PC-3 (cell line): ENCODE measurements around the gene SYT13. TPM values are rescaled to one million over a fixed set of nuclear protein-coding genes. Genes with fewer than 3 reads are reported as not detected.

ENCODE experiments used
- ATAC-seq: fragments of 200-7000 bp; cut with Tn5 transposase; 2 replicates; pipeline ENCODE4 v1.9.1; 2020; ENCODE audit warnings: mild to moderate bottlenecking, moderate library complexity
- BruUV-seq: library from RNA; stranded (reverse); fragments of 400-500 nt; replicated peaks from 2 replicates; lab custom pipeline; 2021; lab: Mats Ljungman, UMichigan
- CTCF ChIA-PET: fragments of 300-600 bp; sonication (Branson Sonifier 250); formaldehyde crosslinking; loops from one replicate; lab custom pipeline; 2022; ENCODE audit warnings: antibody characterized with exemption; lab: Charles Lee
- POLR2A ChIA-PET: fragments of 300-600 bp; sonication (Branson Sonifier 250); formaldehyde crosslinking; loops from one replicate; lab custom pipeline; 2022; ENCODE audit warnings: antibody characterized with exemption; ENCODE audit not compliant: unreplicated experiment; lab: Charles Lee
- DNase-seq: peaks from one replicate; pipeline ENCODE4 v3.0.0-alpha.2; 2015
- H2AFZ ChIP-seq: fragments of 300-600 bp; sonication (generic); 2 replicates; pipeline ENCODE4 v1.6.0; 2016; ENCODE audit warnings: antibody characterized with exemption, low read length
- H3F3A ChIP-seq: fragments of 300-600 bp; sonication (generic); one replicate; pipeline ENCODE4 v1.6.0; 2017; ENCODE audit warnings: antibody characterized with exemption, low read length, control low read depth, mild to moderate bottlenecking; ENCODE audit not compliant: unreplicated experiment
- H3K27ac ChIP-seq: fragments of 300-600 bp; sonication (generic); 2 replicates; pipeline ENCODE4 v1.5.1; 2016; ENCODE audit warnings: mild to moderate bottlenecking, low read length
- H3K27me3 ChIP-seq: fragments of 300-600 bp; sonication (generic); 2 replicates; pipeline ENCODE4 v1.6.1; 2016; ENCODE audit warnings: low read length, mixed read lengths
- H3K36me3 ChIP-seq: fragments of 300-600 bp; sonication (generic); 2 replicates; pipeline ENCODE4 v1.6.1; 2016; ENCODE audit warnings: low read depth, mixed run types, low read length, mixed read lengths
- H3K4me1 ChIP-seq: fragments of 300-600 bp; sonication (generic); 2 replicates; pipeline ENCODE4 v1.5.1; 2016; ENCODE audit warnings: low read length; ENCODE audit not compliant: insufficient read depth
- H3K4me2 ChIP-seq: fragments of 300-600 bp; sonication (generic); 2 replicates; pipeline ENCODE4 v1.6.0; 2016; ENCODE audit warnings: low read length
- H3K4me3 ChIP-seq: fragments of 300-600 bp; sonication (generic); 2 replicates; pipeline ENCODE4 v1.5.1; 2016; ENCODE audit warnings: mild to moderate bottlenecking, low read length, mixed read lengths
- H3K79me2 ChIP-seq: fragments of 300-600 bp; sonication (generic); 2 replicates; pipeline ENCODE4 v1.6.1; 2017; ENCODE audit warnings: low read length, mixed read lengths
- H3K9ac ChIP-seq: fragments of 300-600 bp; sonication (generic); 2 replicates; pipeline ENCODE4 v1.6.0; 2016; ENCODE audit warnings: mild to moderate bottlenecking, low read length
- H3K9me2 ChIP-seq: fragments of 300-600 bp; sonication (generic); replicated peaks from 2 replicates; pipeline ENCODE4 v1.6.1; 2016; ENCODE audit warnings: mixed run types, low read length, mixed read lengths
- H3K9me3 ChIP-seq: fragments of 300-600 bp; sonication (generic); 2 replicates; pipeline ENCODE4 v1.6.1; 2016; ENCODE audit warnings: low read length, mixed read lengths
- H4K20me1 ChIP-seq: fragments of 300-600 bp; sonication (generic); 2 replicates; pipeline ENCODE4 v1.6.1; 2016; ENCODE audit warnings: low read length, mixed read lengths
- EZH2 ChIP-seq: fragments of 300-600 bp; sonication (generic); IDR thresholded peaks from one replicate; pipeline ENCODE4 v1.6.1; 2017; ENCODE audit warnings: antibody characterized with exemption, mild to moderate bottlenecking, low read length; ENCODE audit not compliant: unreplicated experiment
- EZH2phosphoT487 ChIP-seq: fragments of 300-600 bp; sonication (generic); IDR thresholded peaks from 2 replicates; pipeline ENCODE4 v1.6.1; 2018; ENCODE audit warnings: mild to moderate bottlenecking, antibody characterized with exemption, low read length, borderline replicate concordance
- intact Hi-C: fragments of 100-400 bp; cut with micrococcal nuclease; formaldehyde crosslinking; loops from 2 replicates; pipeline ENCODE4 v1.9.0; 2023
- total RNA-seq: library from RNA; depleted of rRNA; stranded (reverse); fragments of >200 nt; gene quantifications from 2 replicates; pipeline ENCODE4 v1.2.3, GENCODE V29; 2014
- TF ChIP-seq, protein P1 (sequence below): fragments of 300-600 bp; sonication (generic); conservative IDR thresholded peaks from 2 replicates; pipeline ENCODE4 v1.5.1; 2017; ENCODE audit warnings: antibody characterized with exemption, low read depth, mild to moderate bottlenecking, low read length

SYT13 gene
- total RNA-seq, 1 experiment from 2014 or later, result not detected

DNA sequence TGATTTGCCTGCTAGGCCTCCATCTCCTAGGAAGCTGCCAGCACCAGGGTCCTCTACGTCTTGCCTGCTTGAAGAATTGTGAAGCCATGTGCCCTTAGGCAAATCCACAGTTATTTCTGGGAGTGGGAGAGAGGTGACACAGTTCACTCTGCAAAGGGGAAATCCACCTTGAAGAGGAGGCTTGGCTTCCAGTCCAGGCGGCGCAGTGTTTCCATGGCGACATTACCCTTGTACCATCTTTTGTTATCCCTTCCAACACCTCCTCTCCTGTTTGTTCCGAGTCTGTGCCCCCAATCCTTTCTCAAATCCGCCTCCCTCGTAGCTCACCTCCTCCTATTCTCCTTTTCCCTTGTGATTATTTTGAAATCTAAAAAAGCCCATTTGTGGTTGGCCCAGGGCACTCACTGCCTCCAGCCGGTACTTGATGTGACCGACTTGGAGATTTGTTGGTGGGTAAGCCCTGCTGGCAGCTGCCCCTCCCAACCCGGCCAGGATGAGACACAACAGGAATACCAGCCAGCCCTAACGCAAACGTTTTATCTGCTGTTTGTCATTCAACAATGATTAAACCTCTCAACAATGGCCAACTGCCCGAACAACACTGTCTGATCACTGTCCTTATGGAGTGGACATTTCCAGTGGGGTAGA lies 18.4 kb downstream of the SYT13 start:
- POLR2A ChIA-PET, result no interaction called here
- H3K9me3 ChIP-seq, result no peaks in the 10 kb centered on the region
- no peaks in the 10 kb centered on the region for H4K20me1 ChIP-seq
- no peak overlapping the region for H2AFZ ChIP-seq
- intact Hi-C loops, result no loop called here
- H3K9ac ChIP-seq, result no peak overlapping the region
- H3K4me2 ChIP-seq, result no peak overlapping the region
- CTCF ChIA-PET, result no interaction called here
- H3K79me2 ChIP-seq, result no peaks in the 10 kb centered on the region
- H3K27ac ChIP-seq, result no peak overlapping the region
- H3K36me3 ChIP-seq, result no peaks in the 10 kb centered on the region
- no peak for ATAC-seq
- no peaks in the 10 kb centered on the region for H3K9me2 ChIP-seq
- no peak overlapping the region for H3K4me3 ChIP-seq
- BruUV-seq, result no TSS peak
- TF ChIP-seq, protein P1, sequence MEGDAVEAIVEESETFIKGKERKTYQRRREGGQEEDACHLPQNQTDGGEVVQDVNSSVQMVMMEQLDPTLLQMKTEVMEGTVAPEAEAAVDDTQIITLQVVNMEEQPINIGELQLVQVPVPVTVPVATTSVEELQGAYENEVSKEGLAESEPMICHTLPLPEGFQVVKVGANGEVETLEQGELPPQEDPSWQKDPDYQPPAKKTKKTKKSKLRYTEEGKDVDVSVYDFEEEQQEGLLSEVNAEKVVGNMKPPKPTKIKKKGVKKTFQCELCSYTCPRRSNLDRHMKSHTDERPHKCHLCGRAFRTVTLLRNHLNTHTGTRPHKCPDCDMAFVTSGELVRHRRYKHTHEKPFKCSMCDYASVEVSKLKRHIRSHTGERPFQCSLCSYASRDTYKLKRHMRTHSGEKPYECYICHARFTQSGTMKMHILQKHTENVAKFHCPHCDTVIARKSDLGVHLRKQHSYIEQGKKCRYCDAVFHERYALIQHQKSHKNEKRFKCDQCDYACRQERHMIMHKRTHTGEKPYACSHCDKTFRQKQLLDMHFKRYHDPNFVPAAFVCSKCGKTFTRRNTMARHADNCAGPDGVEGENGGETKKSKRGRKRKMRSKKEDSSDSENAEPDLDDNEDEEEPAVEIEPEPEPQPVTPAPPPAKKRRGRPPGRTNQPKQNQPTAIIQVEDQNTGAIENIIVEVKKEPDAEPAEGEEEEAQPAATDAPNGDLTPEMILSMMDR, result no peak
- no peak for TF ChIP-seq EZH2
- TF ChIP-seq EZH2phosphoT487, result no peak
- peaks cover 17% of the 10 kb centered on the region for H3K4me1 ChIP-seq
- DNase-seq, result peak; percentile 23
- 0 out of 2 replicates have a peak, but pooled peaks cover 6% of the 10 kb centered on the region for H3K27me3 ChIP-seq
- H3F3A ChIP-seq, result no peaks in the 10 kb centered on the region

DNA sequence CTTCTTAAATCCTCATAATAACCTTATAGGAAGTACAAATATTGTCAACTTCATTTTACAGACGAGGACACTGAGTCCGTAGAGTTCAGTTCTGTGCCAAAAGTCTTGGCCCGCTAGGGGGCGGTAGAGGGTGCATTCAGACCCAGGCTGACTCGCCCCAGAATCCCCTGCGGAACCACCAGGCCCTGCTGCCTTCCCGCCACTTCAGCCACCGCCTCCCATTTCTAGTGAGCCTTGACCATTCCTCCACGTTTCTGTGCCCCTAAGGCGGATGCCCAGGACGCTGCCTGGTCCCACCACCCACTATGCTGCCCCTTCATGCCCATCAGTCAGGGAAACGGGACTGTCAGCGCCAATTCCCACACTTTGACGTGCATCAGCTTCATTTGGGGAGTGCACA lies 19.1 kb downstream of the SYT13 start:
- no peak for ATAC-seq
- H3K9me2 ChIP-seq, result no peaks in the 10 kb centered on the region
- H3F3A ChIP-seq, result no peaks in the 10 kb centered on the region
- ChIA-PET POLR2A (no interaction called here), CTCF (no interaction called here)
- H2AFZ ChIP-seq, result no peak overlapping the region
- intact Hi-C loops, result no loop called here
- no peaks in the 10 kb centered on the region for H3K36me3 ChIP-seq
- H4K20me1 ChIP-seq, result no peaks in the 10 kb centered on the region
- no peaks in the 10 kb centered on the region for H3K79me2 ChIP-seq
- no peak overlapping the region for H3K27ac ChIP-seq
- DNase-seq, result no peak
- no peak overlapping the region for H3K4me2 ChIP-seq
- peaks cover 13% of the 10 kb centered on the region for H3K4me1 ChIP-seq
- no TSS peak for BruUV-seq
- TF ChIP-seq, protein P1, result peak; percentile 55
- no peak for TF ChIP-seq EZH2
- no peak for TF ChIP-seq EZH2phosphoT487
- 0 out of 2 replicates have a peak, but pooled peaks cover 6% of the 10 kb centered on the region for H3K27me3 ChIP-seq
- no peak overlapping the region for H3K9ac ChIP-seq
- no peaks in the 10 kb centered on the region for H3K9me3 ChIP-seq
- no peak overlapping the region for H3K4me3 ChIP-seq

DNA sequence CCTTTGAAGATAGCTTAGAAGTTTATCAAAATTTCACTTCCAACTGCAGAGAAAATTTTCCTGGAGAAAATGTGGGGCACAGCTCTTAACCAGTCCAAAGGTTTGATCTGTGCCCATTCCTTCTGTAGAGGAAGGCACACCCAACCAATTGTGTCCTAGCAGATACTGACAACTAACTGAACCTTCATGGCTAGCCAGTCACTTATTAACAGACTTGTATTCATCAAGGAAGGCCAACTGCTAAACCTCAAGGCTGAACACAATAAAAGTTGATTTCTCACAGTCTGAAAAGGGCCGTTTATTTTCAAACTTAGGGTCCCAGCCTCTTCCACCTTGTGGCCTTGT lies 19.5 kb downstream of the SYT13 start:
- ChIA-PET POLR2A (no interaction called here), CTCF (no interaction called here)
- 0 out of 2 replicates have a peak, but pooled peaks cover 6% of the 10 kb centered on the region for H3K27me3 ChIP-seq
- no peaks in the 10 kb centered on the region for H3K9me3 ChIP-seq
- H3F3A ChIP-seq, result no peaks in the 10 kb centered on the region
- no peak overlapping the region for H2AFZ ChIP-seq
- no peaks in the 10 kb centered on the region for H4K20me1 ChIP-seq
- peaks cover 13% of the 10 kb centered on the region for H3K4me1 ChIP-seq
- H3K9ac ChIP-seq, result no peak overlapping the region
- no peak for ATAC-seq
- H3K4me2 ChIP-seq, result no peak overlapping the region
- H3K36me3 ChIP-seq, result no peaks in the 10 kb centered on the region
- TF ChIP-seq EZH2 (no peak), EZH2phosphoT487 (no peak)
- TF ChIP-seq, protein P1, result no peak
- no TSS peak for BruUV-seq
- intact Hi-C loops, result no loop called here
- no peaks in the 10 kb centered on the region for H3K9me2 ChIP-seq
- H3K79me2 ChIP-seq, result no peaks in the 10 kb centered on the region
- no peak overlapping the region for H3K4me3 ChIP-seq
- no peak for DNase-seq
- H3K27ac ChIP-seq, result no peak overlapping the region
